HEK293 (cell line): Measurements from ENCODE around the gene CMIP.

ENCODE experiments used
- CTCF ChIP-seq: fragments of 450-650 bp; formaldehyde crosslinking; IDR thresholded peaks from 2 replicates; pipeline ENCODE4 v1.5.1; 2016; ENCODE audit warnings: missing biosample characterization, missing genetic modification characterization
- ZBTB1 ChIP-seq: fragments of 450-650 bp; formaldehyde crosslinking; IDR thresholded peaks from 2 replicates; pipeline ENCODE4 v1.5.1; 2016; ENCODE audit warnings: missing biosample characterization, missing genetic modification characterization
- ZBTB7A ChIP-seq: fragments of 450-650 bp; formaldehyde crosslinking; IDR thresholded peaks from 2 replicates; pipeline ENCODE4 v1.5.1; 2016; ENCODE audit warnings: low read depth, missing biosample characterization, missing genetic modification characterization
- ZEB2 ChIP-seq: fragments of 450-650 bp; formaldehyde crosslinking; IDR thresholded peaks from 2 replicates; pipeline ENCODE4 v1.5.1; 2016; ENCODE audit warnings: missing biosample characterization, missing genetic modification characterization
- ZNF114 ChIP-seq: fragments of 450-650 bp; formaldehyde crosslinking; IDR thresholded peaks from 2 replicates; pipeline ENCODE4 v1.5.0; 2017; ENCODE audit warnings: missing biosample characterization, missing genetic modification characterization
- ZNF239 ChIP-seq: fragments of 450-650 bp; formaldehyde crosslinking; IDR thresholded peaks from 2 replicates; pipeline ENCODE4 v1.5.1; 2016; ENCODE audit warnings: missing biosample characterization, missing genetic modification characterization
- ZNF37A ChIP-seq: fragments of 450-650 bp; IDR thresholded peaks from 2 replicates; pipeline ENCODE4 v1.5.1; 2018; ENCODE audit warnings: missing biosample characterization, missing genetic modification characterization
- ZNF501 ChIP-seq: fragments of 450-650 bp; formaldehyde crosslinking; IDR thresholded peaks from 2 replicates; pipeline ENCODE4 v1.5.1; 2016; ENCODE audit warnings: missing biosample characterization, missing genetic modification characterization
- TF ChIP-seq, protein P1 (sequence below): fragments of 450-650 bp; formaldehyde crosslinking; optimal IDR thresholded peaks from 2 replicates; pipeline ENCODE3; 2016; ENCODE audit warnings: missing biosample characterization, mild to moderate bottlenecking, missing genetic modification characterization
- TF ChIP-seq, protein P2 (sequence below): fragments of 450-650 bp; formaldehyde crosslinking; IDR thresholded peaks from 2 replicates; pipeline ENCODE4 v1.5.1; 2017; ENCODE audit warnings: missing biosample characterization, mild to moderate bottlenecking, missing genetic modification characterization, moderate library complexity

DNA sequence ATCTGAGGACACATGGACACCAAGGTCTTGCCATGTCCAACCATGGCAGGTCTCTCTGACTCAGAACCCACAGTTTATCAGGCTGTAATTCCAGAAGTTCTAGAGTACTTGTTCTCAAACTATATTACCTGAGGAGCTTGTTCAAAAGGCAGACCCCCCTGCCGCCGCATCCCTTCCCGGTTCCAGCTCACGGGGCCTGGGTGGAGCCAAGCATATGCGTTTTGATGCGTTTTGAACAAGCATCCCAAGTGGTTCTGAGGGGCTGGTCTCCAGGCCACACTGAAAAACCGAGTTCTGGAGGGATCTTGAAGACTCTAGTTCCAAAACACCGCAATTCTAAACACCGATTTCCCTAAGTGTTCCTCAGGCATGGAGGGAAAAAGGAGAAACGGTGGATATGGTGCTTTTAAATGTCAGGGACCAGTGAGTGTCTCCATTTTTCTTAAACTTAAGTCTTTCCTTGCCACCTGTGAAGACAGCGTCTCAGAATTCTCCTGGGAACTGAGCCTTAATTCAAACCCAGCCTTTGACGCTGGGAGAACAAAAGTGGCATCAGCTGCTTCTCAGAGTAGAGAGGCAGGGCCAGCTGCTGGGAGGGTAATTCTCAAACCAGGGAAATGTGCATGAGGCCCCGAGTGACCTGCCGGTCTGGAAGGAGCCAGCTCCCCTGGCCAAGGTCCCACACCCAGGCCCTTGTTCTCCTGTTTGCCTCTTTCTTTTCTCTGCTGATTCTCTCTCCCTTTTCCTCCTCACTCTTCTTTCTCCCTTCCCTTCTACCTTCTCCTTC, 250.1 kb downstream of the CMIP start:
- TF ChIP-seq CTCF (tag by site-specific recombination) (no peak), ZNF501 (tag by site-specific recombination) (no peak), ZNF114 (tag by site-specific recombination) (no peak), ZEB2 (tag by site-specific recombination) (no peak), ZBTB7A (no peak), ZNF239 (tag by site-specific recombination) (no peak), ZNF37A (no peak), ZBTB1 (no peak)
- TF ChIP-seq, protein P1, sequence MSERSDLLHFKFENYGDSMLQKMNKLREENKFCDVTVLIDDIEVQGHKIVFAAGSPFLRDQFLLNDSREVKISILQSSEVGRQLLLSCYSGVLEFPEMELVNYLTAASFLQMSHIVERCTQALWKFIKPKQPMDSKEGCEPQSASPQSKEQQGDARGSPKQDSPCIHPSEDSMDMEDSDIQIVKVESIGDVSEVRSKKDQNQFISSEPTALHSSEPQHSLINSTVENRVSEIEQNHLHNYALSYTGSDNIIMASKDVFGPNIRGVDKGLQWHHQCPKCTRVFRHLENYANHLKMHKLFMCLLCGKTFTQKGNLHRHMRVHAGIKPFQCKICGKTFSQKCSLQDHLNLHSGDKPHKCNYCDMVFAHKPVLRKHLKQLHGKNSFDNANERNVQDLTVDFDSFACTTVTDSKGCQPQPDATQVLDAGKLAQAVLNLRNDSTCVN (tag by site-specific recombination): no peak
- TF ChIP-seq, protein P2, sequence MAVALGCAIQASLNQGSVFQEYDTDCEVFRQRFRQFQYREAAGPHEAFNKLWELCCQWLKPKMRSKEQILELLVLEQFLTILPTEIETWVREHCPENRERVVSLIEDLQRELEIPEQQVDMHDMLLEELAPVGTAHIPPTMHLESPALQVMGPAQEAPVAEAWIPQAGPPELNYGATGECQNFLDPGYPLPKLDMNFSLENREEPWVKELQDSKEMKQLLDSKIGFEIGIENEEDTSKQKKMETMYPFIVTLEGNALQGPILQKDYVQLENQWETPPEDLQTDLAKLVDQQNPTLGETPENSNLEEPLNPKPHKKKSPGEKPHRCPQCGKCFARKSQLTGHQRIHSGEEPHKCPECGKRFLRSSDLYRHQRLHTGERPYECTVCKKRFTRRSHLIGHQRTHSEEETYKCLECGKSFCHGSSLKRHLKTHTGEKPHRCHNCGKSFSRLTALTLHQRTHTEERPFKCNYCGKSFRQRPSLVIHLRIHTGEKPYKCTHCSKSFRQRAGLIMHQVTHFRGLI: no peak
